GM11168 (cell line): Measurements from ENCODE around the gene RIC3.

Experiments
- in situ Hi-C: fragments of 300-500 bp; cut with MboI; formaldehyde crosslinking; loops from one replicate; pipeline ENCODE4 v1.12.0; 2022; ENCODE audit warnings: low sequenced_read_pairs; ENCODE audit not compliant: unreplicated experiment

Gene RIC3

GRCh38 chr11:8058216-8058615 is 110.6 kb downstream of the RIC3 start:
- in situ Hi-C loops = no loop called here

- in situ Hi-C loops = no loop called here
These were observed 111.9 kb downstream of the RIC3 start for GRCh38 chr11:8056810-8057463.
